Heart right ventricle (tissue), 16 donors: ENCODE results near the gene PRR7. TPM values are rescaled to one million over a fixed set of nuclear protein-coding genes. Genes with fewer than 3 reads are reported as not detected.
A peak's percentile ranks its signal among the peaks of the same experiment; 100 is the strongest.

Experiments used
- ATAC-seq, 8 donors: fragments of 200-7000 bp; cut with Tn5 transposase; one replicate each; pipeline ENCODE4 v1.9.1; 2020; ENCODE audit warnings: mild to moderate bottlenecking in 8 of 8, moderate library complexity in 8 of 8, moderate number of reproducible peaks in 1 of 8
- DNase-seq, 2 donors: peaks; one replicate each; pipeline ENCODE4 v3.0.0-alpha.2; 2020
- H3K27ac ChIP-seq, 10 donors: fragments of 200-600 bp; sonication (generic) in 2 of 10; one replicate each; pipeline versions ENCODE4 v1.5.0 to v1.8.0; 2020 to 2022; ENCODE audit warnings: mild to moderate bottlenecking in 3 of 10
- H3K27me3 ChIP-seq, 7 donors: fragments of 200-600 bp; one replicate each; pipeline ENCODE4 v1.8.0; 2021 to 2022; ENCODE audit warnings: mild to moderate bottlenecking in 2 of 7
- H3K36me3 ChIP-seq, 9 donors: fragments of 200-600 bp; sonication (generic) in 1 of 9; one replicate each; pipeline versions ENCODE4 v1.5.0 to v1.8.0; 2020 to 2022; ENCODE audit warnings: mild to moderate bottlenecking in 2 of 9
- H3K4me1 ChIP-seq, 9 donors: fragments of 200-600 bp; sonication (generic) in 1 of 9; one replicate each; pipeline versions ENCODE4 v1.5.0 to v1.8.0; 2020 to 2022; ENCODE audit warnings: mild to moderate bottlenecking in 4 of 9
- H3K4me3 ChIP-seq, 10 donors: fragments of 200-600 bp; sonication (generic) in 2 of 10; one replicate each; pipeline versions ENCODE4 v1.5.0 to v1.8.0; 2020 to 2022; ENCODE audit warnings: mild to moderate bottlenecking in 7 of 10, moderate library complexity in 2 of 10
- H3K9me3 ChIP-seq, 11 donors: fragments of 200-600 bp in 10 of 11; sonication (generic) in 2 of 11; one replicate each; pipeline versions ENCODE4 v1.5.0 to v1.8.0; 2013 to 2022; ENCODE audit warnings: mild to moderate bottlenecking in 2 of 11, control low read depth in 1 of 11, moderate library complexity in 1 of 11
- CTCF ChIP-seq, 9 donors: fragments of 200-600 bp; sonication (generic) in 2 of 9; IDR thresholded peaks; one replicate each; pipeline versions ENCODE4 v1.5.0 to v1.8.0; 2021 to 2022; ENCODE audit warnings: antibody characterized with exemption in 9 of 9, mild to moderate bottlenecking in 5 of 9, moderate library complexity in 1 of 9
- WGBS, 2 donors: extraction: QIAGEN DNeasy Blood & Tissue Kit; methylation state at CpG; one replicate each; pipeline ENCODE4 v1.1.7; 2013; ENCODE audit warnings: inconsistent platforms in 1 of 2; 5-methylcytosine and 5-hydroxymethylcytosine counted together
- intact Hi-C, 10 donors: fragments of 100-400 bp; cut with DNase I; formaldehyde crosslinking; loops; one replicate each; pipeline versions ENCODE4 v1.11.1 to v1.14.2; 2022
- polyA plus RNA-seq, 2 donors: library from polyadenylated mRNA; stranded (reverse); fragments of 200-250 nt; gene quantifications; one replicate each; pipeline ENCODE4 v1.2.3, GENCODE V29; 2013
- total RNA-seq, 10 donors: library from RNA; stranded (reverse); fragmentation: NEBNext Ultra II Directional in 3 of 10; extraction: Animal tissue kit (Norgen Biotek cat#: 25700) in 3 of 10; gene quantifications; one replicate each; pipeline versions ENCODE4 v1.2.1 to v1.2.4, GENCODE V29; 2021 to 2023
- donor health status: Arrhythmogenic right ventricular cardiomyopathy.
- donor health status: ischemic (EF 13 %, LVEDD 7.1; RV severe dilation, severe dysfunction).
- donor health status: healthy with polysubstance abuse.
- donor health status: DM: no; HTN: yes; CAD: no.
- donor health status: DM: no; HTN: no; CAD: no.
- donor health status: ischemic (EF 25% LVEDD 6.9; RV normal size, moderate dysfunction).
- donor health status: ischemic (EF 25% LVEDD 5.7; RV mildly dilated, moderate dysfunction).
- donor health status: healthy.
- donor health status: DM: yes; HTN: yes; CAD: no.
- donor health status: Ischemic cardiomyopathy.
- donor health status: ischemic (EF 35%, LVEDD 5.7; RV mildly dilated, moderate dysfunction).
- donor health status: nonischemic (EF 11% LVEDD 7.7; RV severe dilation, severe dysfunction).
- donor health status: DM: yes; HTN: yes; CAD: no.
- donor health status: PGD.
- donor health status: ischemic (EF 29% LVEDD 5.4; RV normal size, mild dysfunction).
- donor health status: nonischemic (EF 23%, LVEDD 6.1; RV moderate dilation, normal function).

The PRR7 gene
- total and polyA plus RNA-seq, 12 donors, result 0.97 to 2.9 (median 2.0) TPM

- intact Hi-C loops, result no loop called here
- TF ChIP-seq CTCF (IDR thresholded peaks at IDR 0.05), result no peak
- ATAC-seq (peak in 1 of 8 donors; percentile 2), DNase-seq (no peak)
- Histone ChIP-seq H3K9me3 (no peaks in the 10 kb centered on the region), H3K4me1 (peaks cover 0 to 64% (median 46%) of the 10 kb centered on the region in 9 donors), H3K4me3 (no peak overlapping the region), H3K36me3 (peaks cover 0 to 7% (median 0%) of the 10 kb centered on the region in 9 donors), H3K27ac (peak overlapping the region in 2 of 10 donors; percentile 10 to 15), H3K27me3 (peaks cover 0 to 37% (median 14%) of the 10 kb centered on the region in 7 donors)
- whole genome bisulfite sequencing, 2 donors, result 77 to 82% methylated on average over 18 of the region's 18 CpGs
These were observed 30.1 kb downstream of the PRR7 start for GRCh38 chr5:177476531-177477233.

- intact Hi-C loops, result no loop called here
- no peaks in the 10 kb centered on the region for H3K9me3 ChIP-seq
- H3K27me3 ChIP-seq, result peaks cover 0 to 25% (median 3%) of the 10 kb centered on the region in 7 donors
- TF ChIP-seq CTCF (IDR thresholded peaks at IDR 0.05), result no peak
- 94 to 95% methylated on average over 13 of the region's 13 CpGs for WGBS, 2 donors
- peaks cover 0 to 52% (median 35%) of the 10 kb centered on the region in 9 donors for H3K4me1 ChIP-seq
- peak overlapping the region in 1 of 10 donors; percentile 76 for H3K27ac ChIP-seq
- no peak overlapping the region for H3K4me3 ChIP-seq
- no peak for DNase-seq
- ATAC-seq, result no peak
- peaks cover 0 to 11% (median 0%) of the 10 kb centered on the region in 9 donors for H3K36me3 ChIP-seq
These were observed 31.3 kb downstream of the PRR7 start for GRCh38 chr5:177477701-177478477.

- ATAC-seq, result peak; percentile 83 to 93 (median 86)
- intact Hi-C loops, result no loop called here
- TF ChIP-seq CTCF (IDR thresholded peaks at IDR 0.05), result no peak
- peaks cover 0 to 51% (median 33%) of the 10 kb centered on the region in 9 donors for H3K4me1 ChIP-seq
- WGBS, 2 donors, result 16 to 25% methylated on average over 18 of the region's 18 CpGs
- H3K27me3 ChIP-seq, result peaks cover 0 to 18% (median 3%) of the 10 kb centered on the region in 7 donors
- peak overlapping the region in 9 of 10 donors; percentile 14 to 80 (median 62) for H3K27ac ChIP-seq
- no peak overlapping the region for H3K4me3 ChIP-seq
- peaks cover 0 to 22% (median 6%) of the 10 kb centered on the region in 9 donors for H3K36me3 ChIP-seq
- peak; percentile 88 to 90 for DNase-seq
- no peaks in the 10 kb centered on the region for H3K9me3 ChIP-seq
These were observed 32.4 kb downstream of the PRR7 start for GRCh38 chr5:177478711-177479646.
